ENCODE data around the gene RAB2B.

Gene RAB2B

GRCh38 chr14:21523203-21523602 lies 46.4 kb upstream of the RAB2B start:
- TF ChIP-seq, protein P1, sequence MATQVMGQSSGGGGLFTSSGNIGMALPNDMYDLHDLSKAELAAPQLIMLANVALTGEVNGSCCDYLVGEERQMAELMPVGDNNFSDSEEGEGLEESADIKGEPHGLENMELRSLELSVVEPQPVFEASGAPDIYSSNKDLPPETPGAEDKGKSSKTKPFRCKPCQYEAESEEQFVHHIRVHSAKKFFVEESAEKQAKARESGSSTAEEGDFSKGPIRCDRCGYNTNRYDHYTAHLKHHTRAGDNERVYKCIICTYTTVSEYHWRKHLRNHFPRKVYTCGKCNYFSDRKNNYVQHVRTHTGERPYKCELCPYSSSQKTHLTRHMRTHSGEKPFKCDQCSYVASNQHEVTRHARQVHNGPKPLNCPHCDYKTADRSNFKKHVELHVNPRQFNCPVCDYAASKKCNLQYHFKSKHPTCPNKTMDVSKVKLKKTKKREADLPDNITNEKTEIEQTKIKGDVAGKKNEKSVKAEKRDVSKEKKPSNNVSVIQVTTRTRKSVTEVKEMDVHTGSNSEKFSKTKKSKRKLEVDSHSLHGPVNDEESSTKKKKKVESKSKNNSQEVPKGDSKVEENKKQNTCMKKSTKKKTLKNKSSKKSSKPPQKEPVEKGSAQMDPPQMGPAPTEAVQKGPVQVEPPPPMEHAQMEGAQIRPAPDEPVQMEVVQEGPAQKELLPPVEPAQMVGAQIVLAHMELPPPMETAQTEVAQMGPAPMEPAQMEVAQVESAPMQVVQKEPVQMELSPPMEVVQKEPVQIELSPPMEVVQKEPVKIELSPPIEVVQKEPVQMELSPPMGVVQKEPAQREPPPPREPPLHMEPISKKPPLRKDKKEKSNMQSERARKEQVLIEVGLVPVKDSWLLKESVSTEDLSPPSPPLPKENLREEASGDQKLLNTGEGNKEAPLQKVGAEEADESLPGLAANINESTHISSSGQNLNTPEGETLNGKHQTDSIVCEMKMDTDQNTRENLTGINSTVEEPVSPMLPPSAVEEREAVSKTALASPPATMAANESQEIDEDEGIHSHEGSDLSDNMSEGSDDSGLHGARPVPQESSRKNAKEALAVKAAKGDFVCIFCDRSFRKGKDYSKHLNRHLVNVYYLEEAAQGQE (IDR thresholded peaks at IDR 0.05; ENCODE audit: insufficient read depth in 1 of 2, low read depth in 2 of 2, low read length in 2 of 2), result no peak
- TF ChIP-seq TAF1 (IDR thresholded peaks at IDR 0.05; ENCODE audit: borderline replicate concordance, insufficient read depth, low read length) (no peak), FOXP2 (optimal IDR thresholded peaks at IDR 0.05; ENCODE audit: borderline replicate concordance, extremely low read depth, extremely low read length, insufficient read depth) (no peak), POLR2AphosphoS5 (IDR thresholded peaks at IDR 0.05; ENCODE audit: low read depth, low read length) (no peak), SIN3A (IDR thresholded peaks at IDR 0.05; ENCODE audit: borderline replicate concordance, insufficient read depth, low read length) (no peak)

DNA sequence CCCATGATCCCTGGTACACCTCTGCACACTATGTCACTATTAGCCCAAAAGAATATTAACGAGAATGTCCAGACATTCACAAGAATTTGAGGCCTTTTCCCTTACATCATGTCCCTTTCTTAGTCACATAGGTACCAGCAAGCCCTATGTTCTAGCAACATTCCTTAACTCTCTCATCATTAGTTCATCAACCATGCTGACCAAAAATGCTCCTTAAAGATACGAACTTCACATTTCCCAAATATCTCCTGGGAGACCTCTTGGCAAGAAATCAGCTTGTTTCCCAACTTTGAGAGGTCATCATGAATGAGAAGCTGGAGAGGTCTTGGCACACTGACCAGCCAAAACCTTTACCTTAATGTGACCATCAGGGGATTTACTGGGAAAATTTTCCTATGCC lies 44.7 kb upstream of the RAB2B start:
- TF ChIP-seq TAF1 (IDR thresholded peaks at IDR 0.05; ENCODE audit: borderline replicate concordance, insufficient read depth, low read length), result no peak
- TF ChIP-seq, protein P1 (IDR thresholded peaks at IDR 0.05; ENCODE audit: insufficient read depth in 1 of 2, low read depth in 2 of 2, low read length in 2 of 2), result no peak
- TF ChIP-seq SIN3A (IDR thresholded peaks at IDR 0.05; ENCODE audit: borderline replicate concordance, insufficient read depth, low read length), result no peak
- TF ChIP-seq POLR2AphosphoS5 (IDR thresholded peaks at IDR 0.05; ENCODE audit: low read depth, low read length), result no peak
- no peak for TF ChIP-seq FOXP2 (optimal IDR thresholded peaks at IDR 0.05; ENCODE audit: borderline replicate concordance, extremely low read depth, extremely low read length, insufficient read depth)

GRCh38 chr14:21520767-21521166 lies 44.0 kb upstream of the RAB2B start:
- TF ChIP-seq, protein P1 (IDR thresholded peaks at IDR 0.05; ENCODE audit: insufficient read depth in 1 of 2, low read depth in 2 of 2, low read length in 2 of 2), result no peak
- TF ChIP-seq TAF1 (IDR thresholded peaks at IDR 0.05; ENCODE audit: borderline replicate concordance, insufficient read depth, low read length), result no peak
- TF ChIP-seq FOXP2 (optimal IDR thresholded peaks at IDR 0.05; ENCODE audit: borderline replicate concordance, extremely low read depth, extremely low read length, insufficient read depth), result no peak
- TF ChIP-seq SIN3A (IDR thresholded peaks at IDR 0.05; ENCODE audit: borderline replicate concordance, insufficient read depth, low read length), result no peak
- no peak for TF ChIP-seq POLR2AphosphoS5 (IDR thresholded peaks at IDR 0.05; ENCODE audit: low read depth, low read length)

- TF ChIP-seq POLR2AphosphoS5 (IDR thresholded peaks at IDR 0.05; ENCODE audit: low read depth, low read length), result no peak
- TF ChIP-seq TAF1 (IDR thresholded peaks at IDR 0.05; ENCODE audit: borderline replicate concordance, insufficient read depth, low read length), result no peak
- no peak for TF ChIP-seq SIN3A (IDR thresholded peaks at IDR 0.05; ENCODE audit: borderline replicate concordance, insufficient read depth, low read length)
- TF ChIP-seq, protein P1 (IDR thresholded peaks at IDR 0.05; ENCODE audit: insufficient read depth in 1 of 2, low read depth in 2 of 2, low read length in 2 of 2), result no peak
- no peak for TF ChIP-seq FOXP2 (optimal IDR thresholded peaks at IDR 0.05; ENCODE audit: borderline replicate concordance, extremely low read depth, extremely low read length, insufficient read depth)
These were observed 42.0 kb upstream of the RAB2B start for GRCh38 chr14:21518725-21519124.

- TF ChIP-seq FOXP2 (optimal IDR thresholded peaks at IDR 0.05; ENCODE audit: borderline replicate concordance, extremely low read depth, extremely low read length, insufficient read depth) (no peak), SIN3A (IDR thresholded peaks at IDR 0.05; ENCODE audit: borderline replicate concordance, insufficient read depth, low read length) (no peak), POLR2AphosphoS5 (IDR thresholded peaks at IDR 0.05; ENCODE audit: low read depth, low read length) (no peak), TAF1 (IDR thresholded peaks at IDR 0.05; ENCODE audit: borderline replicate concordance, insufficient read depth, low read length) (no peak)
- TF ChIP-seq, protein P1 (IDR thresholded peaks at IDR 0.05; ENCODE audit: insufficient read depth in 1 of 2, low read depth in 2 of 2, low read length in 2 of 2), result no peak
These were observed 37.6 kb upstream of the RAB2B start for GRCh38 chr14:21514341-21514740.
